ENCODE data around the gene KIF25. TPM values are rescaled to one million over a fixed set of nuclear protein-coding genes. Genes with fewer than 3 reads are reported as not detected.

KIF25 gene
- total and polyA plus RNA-seq, 5 donors from 2014 or later = not detected

GRCh38 chr6:168035661-168036545 lies 38.4 kb downstream of the KIF25 start:
- Histone ChIP-seq H3K27me3 (ENCODE audit: control insufficient read depth, insufficient read depth, low read length) (no peaks in the 10 kb centered on the region), H3K4me1 (ENCODE audit: control insufficient read depth, insufficient read depth, low read length, poor library complexity, severe bottlenecking) (no peaks in the 10 kb centered on the region), H3K27ac (ENCODE audit: insufficient read depth, low read length, poor library complexity, severe bottlenecking) (no peak overlapping the region), H3K9me3 (ENCODE audit: control insufficient read depth in 2 of 2, low read length in 2 of 2) (peaks cover 6 to 17% of the 10 kb centered on the region in 2 experiments), H3K36me3 (ENCODE audit: control insufficient read depth, insufficient read depth, low read length) (no peaks in the 10 kb centered on the region), H3K4me3 (ENCODE audit: low read depth, low read length) (no peak overlapping the region)
- no peak for ATAC-seq (ENCODE audit: low read depth in 2 of 2)
- DNase-seq = peak in 1 of 3 donors; percentile 3
- H3K9me3 Mint-ChIP-seq = peaks cover 0 to 19% (median 4%) of the 10 kb centered on the region in 7 donors
- peaks cover 4% of the 10 kb centered on the region for H3K27me3 Mint-ChIP-seq
- H3K4me1 Mint-ChIP-seq = peaks cover 0 to 10% (median 1%) of the 10 kb centered on the region in 4 donors
- peak overlapping the region in 2 of 4 donors; percentile 21 to 74 for H3K4me3 Mint-ChIP-seq
- H3K27ac Mint-ChIP-seq = no peak overlapping the region
- no peaks in the 10 kb centered on the region for H3K36me3 Mint-ChIP-seq

- Mint-ChIP-seq H3K27me3 (no peaks in the 10 kb centered on the region), H3K4me3 (no peak overlapping the region), H3K4me1 (peaks cover 0 to 10% (median 1%) of the 10 kb centered on the region in 4 donors), H3K36me3 (no peaks in the 10 kb centered on the region), H3K9me3 (peaks cover 0 to 26% (median 4%) of the 10 kb centered on the region in 7 donors), H3K27ac (no peak overlapping the region)
- no peak for ATAC-seq (ENCODE audit: low read depth in 2 of 2)
- DNase-seq = no peak
- Histone ChIP-seq H3K36me3 (ENCODE audit: control insufficient read depth, insufficient read depth, low read length) (no peaks in the 10 kb centered on the region), H3K27ac (ENCODE audit: insufficient read depth, low read length, poor library complexity, severe bottlenecking) (no peak overlapping the region), H3K4me1 (ENCODE audit: control insufficient read depth, insufficient read depth, low read length, poor library complexity, severe bottlenecking) (no peaks in the 10 kb centered on the region), H3K4me3 (ENCODE audit: low read depth, low read length) (no peak overlapping the region), H3K27me3 (ENCODE audit: control insufficient read depth, insufficient read depth, low read length) (no peaks in the 10 kb centered on the region), H3K9me3 (ENCODE audit: control insufficient read depth in 2 of 2, low read length in 2 of 2) (peaks cover 6 to 29% of the 10 kb centered on the region in 2 experiments)
These were observed 39.8 kb downstream of the KIF25 start for GRCh38 chr6:168037242-168037641.

- DNase-seq (no peak), ATAC-seq (ENCODE audit: low read depth in 2 of 2) (no peak)
- no peak overlapping the region for H3K27ac Mint-ChIP-seq
- Histone ChIP-seq H3K4me1 (ENCODE audit: control insufficient read depth, insufficient read depth, low read length, poor library complexity, severe bottlenecking) (no peaks in the 10 kb centered on the region), H3K9me3 (ENCODE audit: control insufficient read depth in 2 of 2, low read length in 2 of 2) (peaks cover 6 to 34% of the 10 kb centered on the region in 2 experiments), H3K36me3 (ENCODE audit: control insufficient read depth, insufficient read depth, low read length) (no peaks in the 10 kb centered on the region), H3K27me3 (ENCODE audit: control insufficient read depth, insufficient read depth, low read length) (no peaks in the 10 kb centered on the region), H3K27ac (ENCODE audit: insufficient read depth, low read length, poor library complexity, severe bottlenecking) (no peak overlapping the region), H3K4me3 (ENCODE audit: low read depth, low read length) (no peak overlapping the region)
- H3K9me3 Mint-ChIP-seq = peaks cover 0 to 26% (median 4%) of the 10 kb centered on the region in 7 donors
- peak overlapping the region in 1 of 4 donors; percentile 82 for H3K4me3 Mint-ChIP-seq
- H3K36me3 Mint-ChIP-seq = no peaks in the 10 kb centered on the region
- H3K27me3 Mint-ChIP-seq = no peaks in the 10 kb centered on the region
- H3K4me1 Mint-ChIP-seq = peaks cover 0 to 10% (median 1%) of the 10 kb centered on the region in 4 donors
These were observed 40.4 kb downstream of the KIF25 start for GRCh38 chr6:168037856-168038255.

- DNase-seq = no peak
- no peaks in the 10 kb centered on the region for H3K4me1 ChIP-seq (ENCODE audit: control insufficient read depth, insufficient read depth, low read length, poor library complexity, severe bottlenecking)
- Mint-ChIP-seq H3K9me3 (peaks cover 0 to 26% (median 4%) of the 10 kb centered on the region in 7 donors), H3K4me3 (no peak overlapping the region), H3K4me1 (peaks cover 0 to 10% (median 1%) of the 10 kb centered on the region in 4 donors), H3K27me3 (no peaks in the 10 kb centered on the region), H3K36me3 (no peaks in the 10 kb centered on the region), H3K27ac (no peak overlapping the region)
- no peaks in the 10 kb centered on the region for H3K27me3 ChIP-seq (ENCODE audit: control insufficient read depth, insufficient read depth, low read length)
- H3K4me3 ChIP-seq (ENCODE audit: low read depth, low read length) = no peak overlapping the region
- ATAC-seq (ENCODE audit: low read depth in 2 of 2) = no peak
- peaks cover 6 to 34% of the 10 kb centered on the region in 2 experiments for H3K9me3 ChIP-seq (ENCODE audit: control insufficient read depth in 2 of 2, low read length in 2 of 2)
- no peaks in the 10 kb centered on the region for H3K36me3 ChIP-seq (ENCODE audit: control insufficient read depth, insufficient read depth, low read length)
- H3K27ac ChIP-seq (ENCODE audit: insufficient read depth, low read length, poor library complexity, severe bottlenecking) = no peak overlapping the region
These were observed 41.2 kb downstream of the KIF25 start for GRCh38 chr6:168038576-168039140.

GRCh38 chr6:168039301-168039700 lies 41.8 kb downstream of the KIF25 start:
- H3K27ac Mint-ChIP-seq = no peak overlapping the region
- Histone ChIP-seq H3K9me3 (ENCODE audit: control insufficient read depth in 2 of 2, low read length in 2 of 2) (peaks cover 6 to 34% of the 10 kb centered on the region in 2 experiments), H3K4me3 (ENCODE audit: low read depth, low read length) (no peak overlapping the region), H3K27me3 (ENCODE audit: control insufficient read depth, insufficient read depth, low read length) (no peaks in the 10 kb centered on the region), H3K27ac (ENCODE audit: insufficient read depth, low read length, poor library complexity, severe bottlenecking) (no peak overlapping the region), H3K4me1 (ENCODE audit: control insufficient read depth, insufficient read depth, low read length, poor library complexity, severe bottlenecking) (no peaks in the 10 kb centered on the region), H3K36me3 (ENCODE audit: control insufficient read depth, insufficient read depth, low read length) (no peaks in the 10 kb centered on the region)
- no peak for DNase-seq
- no peaks in the 10 kb centered on the region for H3K36me3 Mint-ChIP-seq
- ATAC-seq (ENCODE audit: low read depth in 2 of 2) = no peak
- H3K9me3 Mint-ChIP-seq = peaks cover 0 to 26% (median 4%) of the 10 kb centered on the region in 7 donors
- no peaks in the 10 kb centered on the region for H3K27me3 Mint-ChIP-seq
- no peak overlapping the region for H3K4me3 Mint-ChIP-seq
- peaks cover 0 to 10% (median 1%) of the 10 kb centered on the region in 4 donors for H3K4me1 Mint-ChIP-seq

GRCh38 chr6:168039849-168040248 lies 42.4 kb downstream of the KIF25 start:
- Histone ChIP-seq H3K4me1 (ENCODE audit: control insufficient read depth, insufficient read depth, low read length, poor library complexity, severe bottlenecking) (no peaks in the 10 kb centered on the region), H3K27me3 (ENCODE audit: control insufficient read depth, insufficient read depth, low read length) (no peaks in the 10 kb centered on the region), H3K36me3 (ENCODE audit: control insufficient read depth, insufficient read depth, low read length) (no peaks in the 10 kb centered on the region), H3K9me3 (ENCODE audit: control insufficient read depth in 2 of 2, low read length in 2 of 2) (peaks cover 6 to 34% of the 10 kb centered on the region in 2 experiments), H3K4me3 (ENCODE audit: low read depth, low read length) (no peak overlapping the region), H3K27ac (ENCODE audit: insufficient read depth, low read length, poor library complexity, severe bottlenecking) (no peak overlapping the region)
- DNase-seq (no peak), ATAC-seq (ENCODE audit: low read depth in 2 of 2) (no peak)
- H3K9me3 Mint-ChIP-seq = peaks cover 0 to 23% (median 4%) of the 10 kb centered on the region in 7 donors
- H3K4me1 Mint-ChIP-seq = peaks cover 0 to 9% (median 1%) of the 10 kb centered on the region in 4 donors
- H3K27me3 Mint-ChIP-seq = no peaks in the 10 kb centered on the region
- no peaks in the 10 kb centered on the region for H3K36me3 Mint-ChIP-seq
- H3K27ac Mint-ChIP-seq = no peak overlapping the region
- no peak overlapping the region for H3K4me3 Mint-ChIP-seq

GRCh38 chr6:168040856-168041496 lies 43.5 kb downstream of the KIF25 start:
- Mint-ChIP-seq H3K4me3 (no peak overlapping the region), H3K4me1 (peaks cover 0 to 2% (median under 1%) of the 10 kb centered on the region in 4 donors), H3K27ac (no peak overlapping the region), H3K36me3 (no peaks in the 10 kb centered on the region), H3K27me3 (no peaks in the 10 kb centered on the region), H3K9me3 (peaks cover 0 to 22% (median 2%) of the 10 kb centered on the region in 7 donors)
- no peaks in the 10 kb centered on the region for H3K27me3 ChIP-seq (ENCODE audit: control insufficient read depth, insufficient read depth, low read length)
- DNase-seq (no peak), ATAC-seq (ENCODE audit: low read depth in 2 of 2) (no peak)
- no peaks in the 10 kb centered on the region for H3K4me1 ChIP-seq (ENCODE audit: control insufficient read depth, insufficient read depth, low read length, poor library complexity, severe bottlenecking)
- no peak overlapping the region for H3K4me3 ChIP-seq (ENCODE audit: low read depth, low read length)
- H3K27ac ChIP-seq (ENCODE audit: insufficient read depth, low read length, poor library complexity, severe bottlenecking) = no peak overlapping the region
- peaks cover 6 to 34% of the 10 kb centered on the region in 2 experiments for H3K9me3 ChIP-seq (ENCODE audit: control insufficient read depth in 2 of 2, low read length in 2 of 2)
- H3K36me3 ChIP-seq (ENCODE audit: control insufficient read depth, insufficient read depth, low read length) = no peaks in the 10 kb centered on the region
